AG09319 (cell line): Measurements from ENCODE around the gene ASS1.

ENCODE experiments used
- DNase-seq: peaks from one replicate; pipeline ENCODE4 v3.0.0-alpha.2; 2010; ENCODE audit warnings: low read depth; ENCODE audit errors: extremely low read depth
- TF ChIP-seq, protein P1 (sequence below): IDR thresholded peaks from 2 replicates; pipeline ENCODE4 v1.5.1; 2011; ENCODE audit warnings: low read depth, mild to moderate bottlenecking, inconsistent platforms, low read length, moderate library complexity

ASS1 gene

DNA sequence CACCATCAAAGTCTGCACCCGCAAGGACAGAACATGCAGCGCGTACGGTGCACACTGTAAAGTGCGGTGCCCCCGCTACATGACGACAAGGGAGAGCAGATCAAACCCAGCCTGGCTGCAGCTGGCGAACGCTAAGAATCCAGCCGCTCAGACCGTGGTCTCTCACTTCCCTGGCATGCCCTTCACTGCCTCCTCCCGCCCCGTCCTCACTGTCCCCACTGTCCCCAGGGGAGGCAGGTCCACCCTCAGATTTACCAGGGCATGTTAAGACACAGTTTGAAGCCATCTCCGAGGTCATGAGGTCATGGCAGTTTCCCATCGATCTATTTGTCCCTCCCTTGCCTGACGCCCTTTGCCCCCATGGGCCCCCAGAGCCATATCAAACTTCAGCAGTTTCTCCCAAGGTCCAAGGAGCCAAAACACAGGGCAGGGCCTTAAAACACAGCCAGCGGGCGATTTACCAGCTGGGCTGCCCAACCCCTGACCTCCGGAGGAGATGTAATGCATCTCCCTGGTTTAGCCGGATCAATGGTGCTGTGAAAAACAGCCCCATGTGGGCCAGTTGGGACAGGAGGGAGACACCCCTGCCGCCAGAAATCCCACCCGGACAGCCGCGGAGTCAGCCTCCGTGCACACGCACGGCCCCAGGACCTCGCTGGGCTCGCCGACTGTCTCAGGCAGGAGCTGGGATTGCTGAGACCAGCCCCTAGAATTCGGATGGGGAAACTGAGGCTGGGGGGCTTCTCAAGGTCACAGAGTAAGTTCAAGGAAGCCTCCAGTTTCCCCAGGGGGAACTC is 82.3 kb downstream of the ASS1 start:
- DNase-seq: no peak
- TF ChIP-seq, protein P1, sequence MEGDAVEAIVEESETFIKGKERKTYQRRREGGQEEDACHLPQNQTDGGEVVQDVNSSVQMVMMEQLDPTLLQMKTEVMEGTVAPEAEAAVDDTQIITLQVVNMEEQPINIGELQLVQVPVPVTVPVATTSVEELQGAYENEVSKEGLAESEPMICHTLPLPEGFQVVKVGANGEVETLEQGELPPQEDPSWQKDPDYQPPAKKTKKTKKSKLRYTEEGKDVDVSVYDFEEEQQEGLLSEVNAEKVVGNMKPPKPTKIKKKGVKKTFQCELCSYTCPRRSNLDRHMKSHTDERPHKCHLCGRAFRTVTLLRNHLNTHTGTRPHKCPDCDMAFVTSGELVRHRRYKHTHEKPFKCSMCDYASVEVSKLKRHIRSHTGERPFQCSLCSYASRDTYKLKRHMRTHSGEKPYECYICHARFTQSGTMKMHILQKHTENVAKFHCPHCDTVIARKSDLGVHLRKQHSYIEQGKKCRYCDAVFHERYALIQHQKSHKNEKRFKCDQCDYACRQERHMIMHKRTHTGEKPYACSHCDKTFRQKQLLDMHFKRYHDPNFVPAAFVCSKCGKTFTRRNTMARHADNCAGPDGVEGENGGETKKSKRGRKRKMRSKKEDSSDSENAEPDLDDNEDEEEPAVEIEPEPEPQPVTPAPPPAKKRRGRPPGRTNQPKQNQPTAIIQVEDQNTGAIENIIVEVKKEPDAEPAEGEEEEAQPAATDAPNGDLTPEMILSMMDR: no peak

- DNase-seq: no peak
- TF ChIP-seq, protein P1: no peak
These were observed 83.0 kb downstream of the ASS1 start for GRCh38 chr9:130527651-130528310.

DNA sequence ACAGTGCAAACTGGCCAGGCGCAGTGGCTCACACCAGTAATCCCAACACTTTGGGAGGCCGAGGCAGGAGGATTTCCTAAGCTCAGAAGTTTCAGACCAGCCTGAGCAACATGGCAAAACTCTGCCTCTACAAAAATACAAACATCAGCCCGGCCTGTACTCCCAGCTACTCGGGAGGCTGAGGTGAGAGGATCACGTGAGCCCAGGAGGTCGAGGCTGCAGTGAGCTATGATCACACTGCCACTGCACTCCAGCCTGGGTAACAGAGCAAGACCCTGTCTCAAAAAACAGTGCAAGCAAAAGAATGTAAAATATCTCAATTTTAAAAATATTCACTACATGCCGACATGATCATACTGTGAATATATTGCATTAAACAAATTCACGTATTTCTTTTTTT is 83.9 kb downstream of the ASS1 start:
- TF ChIP-seq, protein P1: no peak
- DNase-seq: no peak

GRCh38 chr9:130530938-130531337 is 86.2 kb downstream of the ASS1 start:
- TF ChIP-seq, protein P1: no peak
- no peak for DNase-seq

GRCh38 chr9:130531670-130532069 is 86.9 kb downstream of the ASS1 start:
- DNase-seq: no peak
- TF ChIP-seq, protein P1: no peak

GRCh38 chr9:130532426-130533080 is 87.8 kb downstream of the ASS1 start:
- DNase-seq: no peak
- TF ChIP-seq, protein P1: no peak
